ENCODE results near the gene TMEM40. TPM values are rescaled to one million over a fixed set of nuclear protein-coding genes. Genes with fewer than 3 reads are reported as not detected.
"Not testable (repeated sequence)": the region's sequence is repeated elsewhere in the genome, so short reads cannot be mapped to it uniquely, and the experiment has no call there.

TMEM40 gene
- polyA plus RNA-seq, 5 donors, result 1.1 to 2.6 (median 2.0) TPM

DNA sequence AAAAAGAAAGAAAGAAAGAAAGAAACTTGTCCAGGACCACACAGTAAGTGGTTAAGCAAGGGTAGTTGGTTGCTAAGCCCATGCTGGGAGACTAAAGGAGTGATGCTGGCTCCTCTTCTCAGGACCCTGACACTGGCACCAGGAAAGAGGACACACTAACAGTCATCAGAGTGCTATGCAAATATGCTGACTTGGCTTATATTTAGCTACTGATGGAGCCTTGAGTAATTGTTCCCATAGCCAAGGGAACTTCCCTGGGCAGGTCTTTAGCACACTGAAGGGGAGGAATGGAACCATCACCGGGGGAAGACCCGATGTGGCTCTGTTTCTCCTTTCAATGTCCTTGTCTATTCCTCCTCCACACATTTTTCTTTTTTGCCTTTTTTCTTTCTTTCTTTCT, 6.2 kb downstream of the TMEM40 start:
- no peak for DNase-seq

DNA sequence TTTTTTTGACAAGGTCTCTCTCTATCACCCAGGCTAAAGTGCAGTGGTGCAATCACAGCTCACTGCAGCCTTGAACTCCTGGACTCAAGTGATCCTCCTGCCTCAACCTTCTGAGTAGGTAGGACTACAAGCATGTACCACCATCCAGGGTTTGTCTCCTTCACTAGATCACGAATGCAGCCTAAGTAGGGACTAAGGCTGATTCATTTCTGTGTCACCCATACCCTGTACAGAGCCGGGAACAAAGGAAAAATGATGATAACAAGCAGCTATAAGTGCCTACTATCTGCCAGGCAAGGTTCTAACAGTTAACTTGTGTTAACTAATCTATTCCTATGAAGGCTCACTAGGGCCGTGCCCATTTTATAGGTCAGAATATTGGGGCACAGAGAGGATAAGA, 7.0 kb downstream of the TMEM40 start:
- DNase-seq, result no peak

DNA sequence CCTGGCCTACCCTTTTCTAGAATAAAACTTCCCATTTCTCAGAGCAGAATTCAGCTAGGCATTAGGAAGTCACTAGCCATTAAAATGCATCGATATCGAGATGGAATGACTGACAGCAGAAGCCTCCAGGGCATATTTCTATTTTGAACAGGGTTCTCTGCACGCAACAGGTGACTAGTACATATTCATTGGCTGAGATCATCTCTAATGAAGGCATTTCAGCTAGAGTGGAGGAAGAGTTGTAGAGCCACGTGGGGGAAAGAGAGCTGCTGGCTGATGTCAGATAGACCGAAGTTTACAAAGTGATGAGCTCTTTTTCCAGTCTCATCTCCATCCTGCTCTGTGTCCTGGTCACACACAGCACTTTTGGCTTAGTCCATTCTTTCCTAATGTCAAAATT, 7.5 kb downstream of the TMEM40 start:
- DNase-seq, result no peak

DNA sequence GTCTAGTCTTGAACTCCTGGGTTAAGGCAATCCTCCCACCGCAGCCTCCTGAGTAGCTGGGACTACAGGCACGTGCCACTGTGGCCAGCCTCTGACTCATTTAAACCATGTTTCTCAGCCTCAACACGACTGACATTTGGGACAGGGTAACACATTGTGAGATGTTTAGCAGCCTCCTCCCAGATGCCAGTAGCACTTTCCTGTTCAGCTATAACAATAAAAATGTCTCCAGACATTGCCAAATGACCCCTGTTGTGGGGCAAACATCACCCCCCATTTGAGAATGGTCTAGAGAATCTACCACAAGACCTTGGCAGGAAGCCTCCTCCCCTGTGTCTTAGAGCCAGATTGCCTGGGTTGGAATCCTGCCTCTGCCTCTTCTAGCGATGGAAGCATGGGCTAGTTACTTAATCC, 8.4 kb downstream of the TMEM40 start:
- no peak for DNase-seq

DNA sequence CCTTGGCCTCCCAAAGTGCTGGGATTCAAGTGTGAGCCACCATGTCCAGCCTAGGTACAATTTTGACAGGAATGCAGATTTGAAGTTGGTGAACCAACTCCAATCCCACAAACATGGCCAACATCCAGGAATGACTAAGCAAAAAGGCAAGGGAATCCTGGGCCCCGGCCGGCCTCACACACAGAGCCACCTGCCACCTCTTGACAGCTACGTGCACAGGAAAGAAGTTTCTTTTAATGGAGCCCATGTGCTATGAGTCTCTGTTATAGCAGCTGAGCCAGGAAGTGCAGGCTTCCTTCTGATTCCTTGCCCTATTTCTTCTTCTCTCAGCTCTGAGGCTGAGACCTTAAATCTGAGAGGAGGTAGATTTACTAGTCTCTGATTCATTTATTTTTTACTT, 8.8 kb downstream of the TMEM40 start:
- DNase-seq, result no peak

DNA sequence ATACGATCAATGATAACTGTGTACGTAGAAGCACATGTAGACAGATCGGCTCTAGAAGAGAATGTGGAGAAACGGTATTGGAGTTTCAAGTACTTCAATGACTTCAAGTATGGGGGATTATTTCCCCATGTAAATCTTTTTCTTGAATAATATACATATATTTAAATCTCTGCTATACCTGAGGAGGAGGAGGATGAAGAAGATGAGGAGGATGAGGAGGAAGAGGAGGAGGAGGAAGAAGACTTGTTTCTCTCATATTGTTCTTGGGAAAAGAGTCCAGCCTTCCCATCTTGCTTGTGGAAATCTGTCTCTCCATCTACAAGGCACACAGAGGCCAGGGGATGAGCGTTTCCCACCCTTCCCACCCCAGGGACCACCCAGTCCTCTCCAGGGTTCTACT, 10.6 kb downstream of the TMEM40 start:
- no peak for DNase-seq

DNA sequence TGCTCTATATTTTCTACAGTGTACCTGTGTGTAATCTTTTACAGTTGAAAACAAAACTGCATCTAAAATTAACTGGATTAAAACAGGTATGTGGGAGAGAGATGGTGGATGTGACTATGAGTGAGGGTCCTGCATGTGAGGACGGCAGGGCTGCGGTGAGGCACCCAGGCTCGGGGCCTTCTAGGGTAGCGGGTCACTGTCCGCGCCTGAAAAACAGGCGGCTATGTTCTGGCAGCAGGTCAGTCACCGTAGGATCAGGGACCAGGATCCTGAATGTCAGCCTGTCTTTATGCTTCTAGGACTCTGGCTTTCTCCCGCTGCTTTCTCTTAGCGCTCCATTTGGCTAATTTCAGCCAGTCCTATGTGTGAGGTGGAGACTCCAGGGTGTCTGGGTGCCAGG, 12.6 kb downstream of the TMEM40 start:
- no peak for DNase-seq

DNA sequence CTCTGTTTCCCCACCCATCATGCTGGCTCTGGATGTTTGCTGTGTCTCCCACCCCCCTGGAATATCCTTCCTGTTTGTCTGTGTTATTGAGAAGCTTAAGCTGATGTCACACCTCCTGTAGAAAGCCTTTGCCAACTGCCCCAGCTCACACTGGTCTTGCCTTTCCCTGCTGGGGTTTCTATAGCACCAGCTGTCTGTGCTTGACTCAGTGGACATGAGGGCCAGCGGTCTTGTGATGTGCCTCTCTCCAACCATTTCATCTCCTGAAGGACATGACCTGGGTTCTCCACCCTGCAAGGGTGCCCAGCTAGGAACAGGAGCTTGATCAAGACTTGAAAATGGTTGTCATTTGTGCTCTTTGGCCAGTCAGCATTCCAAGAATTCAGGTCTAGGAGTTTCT, 14.7 kb downstream of the TMEM40 start:
- DNase-seq, result no peak

DNA sequence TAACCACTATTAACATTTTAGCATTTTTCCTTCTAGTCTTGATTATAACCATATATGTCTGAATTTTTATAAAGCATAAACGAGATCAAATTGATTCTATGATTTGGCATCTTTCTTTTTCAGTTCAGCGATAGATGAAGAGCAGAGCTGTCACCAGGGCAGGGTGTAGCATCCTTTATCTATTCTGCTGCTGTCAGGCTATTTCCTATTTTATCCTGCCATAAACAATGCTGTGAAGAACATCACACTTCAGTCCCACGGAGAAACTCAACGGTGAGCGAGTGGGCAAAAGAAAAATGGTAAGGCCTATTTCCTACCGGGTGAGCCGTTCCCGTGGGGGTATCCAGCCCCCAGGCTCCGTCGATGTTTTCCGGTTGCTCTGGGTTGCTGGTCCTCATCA, 15.5 kb downstream of the TMEM40 start:
- no peak for DNase-seq

DNA sequence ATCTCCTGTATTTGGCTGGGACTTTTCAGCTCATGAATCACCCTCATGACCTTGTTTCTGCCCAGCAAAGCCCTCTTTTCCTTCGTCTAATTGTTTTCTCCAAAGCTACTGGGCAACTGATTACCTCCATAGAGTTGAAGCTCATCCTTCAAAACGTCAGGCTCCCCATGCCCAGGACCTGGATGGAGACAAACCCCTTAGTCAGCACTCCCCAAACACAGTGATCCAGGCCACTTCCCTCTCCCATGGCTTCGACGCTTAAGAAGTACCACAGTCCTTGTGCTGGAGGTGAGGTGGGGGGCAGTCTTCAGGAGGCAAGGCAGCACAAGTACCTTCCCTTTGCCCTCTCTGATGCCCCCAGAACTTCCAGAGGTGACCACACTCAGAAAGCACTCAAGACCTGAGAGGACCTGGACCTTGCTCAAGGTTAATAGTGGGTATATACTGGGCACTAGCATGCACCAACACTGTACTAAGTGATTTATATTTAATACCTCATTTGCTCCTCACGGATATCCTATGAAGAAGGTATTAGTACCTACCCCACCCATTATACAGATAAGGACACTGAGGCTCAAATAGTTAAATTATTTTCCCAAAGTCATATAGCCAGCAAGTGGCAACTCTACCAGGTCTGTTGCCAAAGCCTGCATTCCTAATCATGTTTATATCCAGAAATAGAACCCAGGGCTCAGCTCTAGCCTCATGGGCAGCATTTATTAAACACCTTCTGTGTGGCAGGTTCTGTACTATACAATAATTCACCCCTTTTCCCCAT, 16.5 kb downstream of the TMEM40 start:
- no peak for DNase-seq

DNA sequence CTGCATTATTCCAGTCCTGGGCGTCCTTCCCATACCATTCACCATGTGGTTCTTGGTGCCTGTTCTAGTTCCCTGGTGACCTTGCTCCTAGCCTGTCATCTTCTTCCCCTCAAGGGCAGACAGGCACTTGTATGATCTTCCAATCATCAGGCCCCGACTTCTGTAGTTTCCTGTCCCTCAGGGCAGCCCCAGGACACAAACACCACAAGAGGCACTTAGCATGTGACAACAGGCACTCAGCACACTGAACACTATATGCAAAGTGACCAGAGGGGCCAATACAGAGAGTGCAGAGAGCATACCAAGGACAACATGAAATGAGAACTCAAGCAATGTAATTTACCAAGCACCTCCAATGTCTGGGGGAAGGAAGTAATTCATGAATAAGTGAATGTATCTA, 17.9 kb downstream of the TMEM40 start:
- DNase-seq, result no peak

DNA sequence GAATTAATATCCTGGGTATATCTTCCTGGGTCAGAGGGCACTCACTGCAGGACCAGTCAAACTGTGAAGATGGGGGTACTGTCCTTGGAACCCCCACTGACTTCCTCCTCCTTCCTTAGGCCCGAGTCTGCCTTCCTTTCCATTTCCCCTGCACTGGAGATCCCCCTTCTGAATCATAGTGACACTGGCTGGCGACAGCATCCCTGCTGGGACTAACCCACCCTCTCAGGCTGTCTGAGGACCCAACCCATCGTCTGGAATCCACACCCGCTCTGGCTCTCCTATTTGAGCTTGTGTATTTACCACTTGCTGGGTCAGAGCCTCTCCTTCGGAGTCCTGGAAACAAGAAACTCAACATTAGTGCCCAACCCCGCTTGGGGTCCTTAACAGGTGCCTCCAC, 21.2 kb downstream of the TMEM40 start:
- no peak for DNase-seq

DNA sequence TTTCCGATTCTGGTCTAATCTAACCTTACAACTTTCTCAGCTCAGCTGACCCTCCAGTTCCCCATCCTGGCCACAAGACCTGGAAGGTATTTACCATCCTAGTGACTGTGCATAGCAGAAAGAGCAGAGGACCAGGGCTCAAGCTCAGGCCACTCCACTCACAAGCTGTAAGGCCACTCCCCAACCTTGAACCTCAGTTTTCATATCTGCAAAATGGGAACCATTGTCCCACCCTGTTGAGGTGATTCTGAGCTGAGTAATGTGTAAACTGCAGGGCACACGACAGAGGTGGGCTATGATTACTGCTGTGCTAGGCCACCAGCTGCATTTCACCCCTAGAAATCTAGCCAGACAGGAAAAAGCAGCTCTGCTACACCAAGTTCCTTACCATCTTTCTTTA, 21.7 kb downstream of the TMEM40 start:
- no peak for DNase-seq

DNA sequence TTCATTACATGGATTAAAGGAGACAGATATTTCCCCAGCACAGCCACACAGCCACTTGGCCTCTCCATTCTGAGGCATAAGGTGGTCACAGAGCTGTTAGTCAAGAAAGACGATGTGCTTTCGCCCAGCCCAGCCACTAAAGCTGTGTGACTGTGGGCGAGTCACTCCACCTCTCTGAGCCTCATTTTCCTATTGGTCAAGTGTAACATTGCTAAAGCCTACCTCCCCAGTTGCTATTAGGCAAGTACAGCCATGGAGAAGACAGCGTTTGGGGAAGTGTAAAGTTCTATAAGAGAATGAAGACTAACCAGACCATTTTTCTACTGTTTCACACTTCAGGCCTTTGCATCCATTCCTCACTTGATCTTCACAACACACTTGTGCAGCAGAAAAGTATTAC, 24.1 kb downstream of the TMEM40 start:
- no peak for DNase-seq

DNA sequence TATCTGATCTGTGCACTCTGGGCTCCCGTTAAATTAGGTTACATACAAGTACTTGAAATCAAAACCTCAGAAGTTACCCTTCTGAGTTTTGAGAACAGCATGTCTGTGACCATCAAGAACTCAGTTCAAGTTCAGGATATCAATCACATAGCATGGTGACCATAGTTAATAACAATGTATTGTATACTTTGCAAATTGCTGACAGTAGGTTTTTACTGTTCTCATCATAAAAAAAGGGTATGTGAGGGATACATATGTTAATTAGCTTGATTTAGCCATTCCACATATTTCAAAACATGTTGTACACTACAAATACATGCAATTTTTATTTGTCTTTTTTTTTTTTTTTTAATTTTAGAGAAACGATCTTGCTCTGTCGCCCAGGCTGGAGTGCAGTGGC, 25.5 kb downstream of the TMEM40 start:
- DNase-seq, result no peak

DNA sequence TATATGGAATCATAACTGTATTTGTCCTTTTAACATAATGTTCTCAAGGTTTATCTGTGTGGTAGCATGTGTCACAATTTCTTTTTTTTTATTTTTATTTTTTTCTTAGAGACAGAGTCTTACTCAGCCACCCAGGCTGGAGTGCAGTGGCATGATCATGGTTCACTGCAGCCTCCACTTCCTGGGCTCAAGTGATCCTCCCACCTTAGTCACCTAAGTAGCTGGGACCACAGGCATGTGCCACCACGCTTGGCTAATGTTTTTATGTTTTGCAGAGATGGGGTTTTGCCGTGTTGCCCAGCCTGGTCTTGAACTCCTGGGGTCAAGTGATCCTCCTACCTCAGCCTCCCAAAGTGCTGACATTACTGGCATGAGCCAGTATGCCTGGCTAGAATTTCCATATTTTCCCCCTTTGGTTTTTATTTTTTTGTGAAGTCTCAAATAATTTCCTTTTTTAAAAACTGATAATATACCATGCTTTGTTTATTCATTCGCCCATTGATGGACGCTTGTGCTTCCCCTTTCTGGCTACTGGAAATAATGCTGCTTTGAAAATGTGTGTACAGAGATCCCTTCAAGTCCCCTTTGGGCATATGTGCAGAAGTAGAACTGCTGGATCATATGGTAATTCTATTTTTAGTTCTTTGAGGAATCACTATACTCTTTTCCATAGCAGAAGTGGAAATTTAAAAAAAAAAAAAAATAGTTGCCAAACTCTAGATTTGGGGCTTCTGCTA, 28.4 kb downstream of the TMEM40 start:
- DNase-seq, result no peak

DNA sequence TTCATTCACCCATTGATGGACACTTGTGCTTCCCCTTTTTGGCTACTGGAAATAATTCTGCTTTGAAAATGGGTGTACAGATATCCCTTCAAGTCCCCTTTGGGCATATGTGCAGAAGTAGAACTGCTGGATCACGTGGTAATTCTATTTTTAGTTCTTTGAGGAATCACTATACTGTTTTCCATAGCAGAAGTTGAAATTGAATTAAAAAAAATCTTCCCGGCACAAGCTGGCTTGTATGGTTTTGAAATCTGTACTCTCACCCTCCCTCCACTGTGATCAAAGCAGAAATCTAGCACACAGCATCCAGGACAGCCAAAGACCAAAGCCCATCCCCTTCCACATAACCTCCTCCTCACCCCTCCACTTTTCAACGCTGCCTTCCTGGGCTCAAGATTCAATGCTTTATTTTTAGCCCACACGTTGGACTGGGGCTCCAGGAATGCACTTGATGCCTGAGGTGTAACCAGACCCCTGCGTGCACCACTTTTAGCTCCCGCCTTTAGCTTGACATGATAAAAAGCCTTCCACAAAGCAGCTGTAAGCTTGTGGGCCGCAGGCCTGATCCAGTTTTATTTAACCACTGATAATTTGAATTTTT, 29.9 kb downstream of the TMEM40 start:
- DNase-seq, result peak; percentile 30 to 37

DNA sequence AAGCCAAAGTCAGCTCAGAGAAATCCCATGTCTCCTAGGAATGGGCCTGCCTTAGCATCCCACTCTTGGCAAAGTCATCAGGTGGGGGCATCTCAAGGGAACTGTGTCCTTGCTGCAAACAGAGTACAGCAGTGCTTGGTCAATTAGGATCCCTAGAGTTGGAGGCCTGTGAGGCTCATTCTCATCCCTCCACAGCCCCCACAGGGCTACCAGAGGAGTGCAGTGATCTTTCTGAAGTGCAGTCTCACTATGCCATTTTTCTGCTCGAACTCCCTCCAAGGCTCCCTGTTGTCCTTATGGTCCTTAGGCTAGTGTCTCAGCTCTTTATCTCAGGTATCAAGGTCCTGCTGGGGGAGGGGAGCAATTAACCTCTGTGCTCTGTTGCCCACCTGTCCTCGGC, 31.1 kb downstream of the TMEM40 start:
- no peak for DNase-seq

DNA sequence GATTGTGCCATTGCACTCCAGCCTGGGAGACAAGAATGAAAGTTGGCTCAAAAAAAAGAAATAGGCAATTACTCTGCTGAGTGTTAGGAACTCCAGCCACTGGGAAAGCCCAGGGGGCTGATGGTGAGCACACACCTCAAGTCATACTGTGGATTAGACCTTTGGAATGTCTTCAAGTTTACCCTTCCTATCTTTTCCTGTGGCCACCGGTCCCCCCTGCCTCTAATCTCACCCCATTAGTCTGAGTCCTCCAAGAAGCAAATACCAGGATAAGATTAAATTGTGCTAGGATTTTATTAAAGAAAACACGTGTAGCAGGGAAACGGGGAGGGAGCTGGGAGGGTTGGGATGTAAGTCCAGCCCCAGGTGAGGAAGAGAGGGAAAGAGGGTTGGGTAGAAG, 31.6 kb downstream of the TMEM40 start:
- no peak for DNase-seq

DNA sequence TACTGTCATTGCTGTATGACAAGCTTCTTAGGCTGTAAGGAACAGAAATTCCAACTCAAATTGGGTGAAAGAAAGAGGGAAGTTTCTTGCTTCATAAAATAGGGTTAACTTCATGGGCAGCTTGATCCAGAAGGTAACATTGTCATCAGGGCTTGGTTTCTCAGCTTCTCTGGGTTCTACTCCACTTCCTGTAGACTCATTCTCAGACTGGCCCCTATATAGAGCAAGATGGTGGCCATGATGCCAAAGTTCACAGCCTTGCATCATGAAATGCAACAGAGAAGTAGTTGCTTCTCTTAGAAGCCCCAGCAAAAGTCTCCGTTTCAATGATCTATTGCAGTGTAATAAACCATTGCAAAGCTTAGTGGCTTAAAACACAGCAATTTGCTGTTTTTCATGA, 33.6 kb downstream of the TMEM40 start:
- DNase-seq, result no peak

DNA sequence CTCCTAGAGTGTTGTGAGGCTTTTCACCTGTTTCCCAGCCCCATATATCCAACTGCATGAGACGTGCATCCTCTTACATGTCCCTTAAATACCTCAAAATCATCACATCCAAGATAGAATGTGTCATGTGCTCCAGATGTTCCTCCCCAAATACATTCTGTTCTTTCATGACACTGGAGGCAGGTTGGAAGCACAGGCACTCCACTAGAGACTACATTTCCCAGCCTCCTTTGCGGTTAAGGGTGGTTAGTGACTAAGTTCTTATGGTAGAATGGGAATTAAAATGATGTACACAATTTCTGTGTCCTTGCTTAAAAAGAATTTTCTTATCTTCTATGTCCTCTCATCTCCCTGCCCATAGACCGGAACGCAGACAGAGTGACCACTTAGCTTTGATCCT, 34.3 kb downstream of the TMEM40 start:
- no peak for DNase-seq

DNA sequence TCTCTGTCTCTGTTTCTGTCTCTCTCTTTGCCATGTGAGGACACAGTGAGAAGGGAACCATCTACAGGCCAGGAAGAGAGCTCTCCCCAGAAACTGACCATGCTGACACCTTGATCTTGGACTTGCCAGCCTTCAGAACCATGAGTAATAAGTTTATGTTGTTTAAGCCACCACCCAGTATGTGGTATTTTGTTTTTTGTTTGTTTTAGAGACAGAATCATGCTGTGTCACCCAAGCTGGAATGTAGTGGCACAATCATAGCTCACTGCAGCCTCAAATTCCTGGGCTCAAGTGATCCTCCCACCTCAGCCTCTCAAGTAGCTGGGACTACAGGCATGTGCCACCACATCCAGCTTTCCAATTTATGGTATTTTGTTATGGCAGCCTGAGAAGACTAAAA, 35.7 kb downstream of the TMEM40 start:
- not testable (repeated sequence) for DNase-seq

DNA sequence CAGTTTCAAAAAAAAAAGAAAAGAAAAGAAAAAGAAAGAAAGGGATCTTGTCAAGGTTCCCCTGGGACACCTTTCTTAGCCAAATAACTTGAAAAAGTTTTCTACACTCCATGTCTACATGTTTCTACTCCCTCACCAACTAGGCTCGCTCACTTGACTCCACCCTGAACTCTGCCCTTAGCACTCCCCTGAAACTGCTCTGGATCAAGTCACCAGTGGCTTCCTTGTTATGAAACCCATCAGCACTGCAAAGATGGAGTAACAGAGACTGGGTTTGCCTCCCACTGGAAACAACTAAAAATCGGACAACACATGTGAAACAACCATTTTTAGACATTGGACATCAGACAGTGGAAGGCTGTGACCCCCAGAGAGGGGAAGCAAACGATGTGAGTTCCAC, 36.8 kb downstream of the TMEM40 start:
- DNase-seq, result no peak

All from right lung (tissue), 5 donors.